GM12878 (cell line): ENCODE measurements around the gene CD53. TPM values are rescaled to one million over a fixed set of nuclear protein-coding genes. Genes with fewer than 3 reads are reported as not detected.

ENCODE experiments used
- ATAC-seq: fragments of 200-7000 bp; cut with Tn5 transposase; 3 replicates; pipeline ENCODE4 v1.9.1; 2020; ENCODE audit warnings: mild to moderate bottlenecking, moderate library complexity
- BruUV-seq: library from RNA; stranded (reverse); fragments of 400-500 nt; replicated peaks from 2 replicates; lab custom pipeline; 2021; lab: Mats Ljungman, UMichigan
- CTCF ChIA-PET: fragments of 300-600 bp; sonication (Branson Sonifier 250); formaldehyde crosslinking; extraction: SDS; loops from one replicate; lab custom pipeline; 2021; ENCODE audit warnings: inconsistent platforms; lab: Yijun Ruan, JAX
- POLR2A ChIA-PET: fragments of 350-600 bp; formaldehyde crosslinking; extraction: SDS; loops from one replicate; lab custom pipeline; 2021; ENCODE audit warnings: inconsistent platforms; lab: Charles Lee
- RAD21 ChIA-PET: fragments of 300-600 bp; sonication (Branson Sonifier 250); formaldehyde crosslinking; loops from one replicate; lab custom pipeline; 2023; ENCODE audit warnings: antibody characterized with exemption; ENCODE audit not compliant: unreplicated experiment; lab: Charles Lee
- SMC1A ChIA-PET: fragments of 300-600 bp; sonication (Branson Sonifier 250); formaldehyde crosslinking; loops from one replicate; lab custom pipeline; 2023; ENCODE audit not compliant: unreplicated experiment, uncharacterized antibody; lab: Charles Lee
- DNase-seq: peaks from one replicate; pipeline ENCODE4 v3.0.0-alpha.2; 2011; ENCODE audit warnings: low read depth, low spot score
- FAIRE-seq: peaks from 3 replicates; lab custom pipeline; 2011; peaks lifted over from hg19 to GRCh38; lab: Jason Lieb, UNC
- H2AFZ ChIP-seq: 2 replicates; pipeline ENCODE4 v1.6.0; 2011; ENCODE audit warnings: low read depth, low read length, control low read depth; ENCODE audit not compliant: control insufficient read depth
- H3K27ac ChIP-seq: 2 replicates; pipeline ENCODE4 v1.5.1; 2011; ENCODE audit warnings: control low read depth; ENCODE audit not compliant: control insufficient read depth, insufficient read depth
- H3K27me3 ChIP-seq, 2 experiments: replicated peaks in 1 of 2; 2 replicates each; pipeline versions ENCODE4 v1.6.0 to v1.6.1; 2011; ENCODE audit warnings: low read length in 1 of 2; ENCODE audit not compliant: control insufficient read depth in 2 of 2, insufficient read depth in 2 of 2
- H3K36me3 ChIP-seq, 2 experiments: 2 replicates each; pipeline ENCODE4 v1.5.1; 2011; ENCODE audit warnings: low read length in 1 of 2; ENCODE audit not compliant: control insufficient read depth in 2 of 2, insufficient read depth in 2 of 2
- H3K4me1 ChIP-seq: 2 replicates; pipeline ENCODE4 v1.6.1; 2011; ENCODE audit warnings: mild to moderate bottlenecking, low read length, moderate library complexity, mixed read lengths; ENCODE audit not compliant: control insufficient read depth, insufficient read depth
- H3K4me2 ChIP-seq: 2 replicates; pipeline ENCODE4 v1.6.0; 2011; ENCODE audit warnings: control low read depth; ENCODE audit not compliant: control insufficient read depth, insufficient read depth
- H3K4me3 ChIP-seq: fragments of 200-600 bp; sonication (generic); 2 replicates; pipeline ENCODE4 v1.5.1; 2016
- H3K79me2 ChIP-seq: 2 replicates; pipeline ENCODE4 v1.6.0; 2011; ENCODE audit warnings: low read length; ENCODE audit not compliant: control insufficient read depth, insufficient read depth
- H3K9ac ChIP-seq: 2 replicates; pipeline ENCODE4 v1.8.0; 2011; ENCODE audit warnings: low read length, control low read depth, mixed read lengths; ENCODE audit not compliant: control insufficient read depth, insufficient read depth
- H3K9me3 ChIP-seq: replicated peaks from 3 replicates; pipeline ENCODE4 v1.5.1; 2011; ENCODE audit warnings: mild to moderate bottlenecking, low read length; ENCODE audit not compliant: control insufficient read depth, insufficient read depth
- H4K20me1 ChIP-seq: 2 replicates; pipeline ENCODE4 v1.6.0; 2011; ENCODE audit not compliant: control insufficient read depth, insufficient read depth
- ASH2L ChIP-seq: fragments of 300-600, 200-600 bp; sonication (generic); IDR thresholded peaks from 2 replicates; pipeline ENCODE4 v1.6.1; 2017; ENCODE audit warnings: low read depth, mild to moderate bottlenecking, borderline replicate concordance
- BRCA1 ChIP-seq: IDR thresholded peaks from 2 replicates; pipeline ENCODE4 v1.6.1; 2011; ENCODE audit warnings: low read depth, low read length, improper control_type of control experiment
- HDAC2 ChIP-seq: fragments of 200-600 bp; sonication (generic); IDR thresholded peaks from 2 replicates; pipeline ENCODE4 v1.6.1; 2017
- PML ChIP-seq: IDR thresholded peaks from 2 replicates; pipeline ENCODE4 v1.6.1; 2012; ENCODE audit warnings: low read length, inconsistent platforms
- POLR2A ChIP-seq: IDR thresholded peaks from 2 replicates; pipeline ENCODE4 v1.6.1; 2011; ENCODE audit warnings: low read depth, mild to moderate bottlenecking, low read length
- POLR2AphosphoS2 ChIP-seq: IDR thresholded peaks from 2 replicates; pipeline ENCODE4 v1.6.1; 2011; ENCODE audit warnings: low read depth, mild to moderate bottlenecking, low read length, improper control_type of control experiment, moderate library complexity
- PRDM15 ChIP-seq: fragments of 450-650 bp; formaldehyde crosslinking; IDR thresholded peaks from 2 replicates; pipeline ENCODE4 v1.4.0; 2020; ENCODE audit warnings: mild to moderate bottlenecking, moderate library complexity
- RCOR1 ChIP-seq: conservative IDR thresholded peaks from 2 replicates; pipeline ENCODE4 v1.6.1; 2012; ENCODE audit warnings: low read depth, low read length, improper control_type of control experiment
- RELB ChIP-seq: fragments of 450-650 bp; IDR thresholded peaks from 2 replicates; pipeline ENCODE4 v1.6.1; 2017; ENCODE audit warnings: low read depth, mild to moderate bottlenecking, moderate library complexity
- SMAD1 ChIP-seq: fragments of 450-650 bp; IDR thresholded peaks from 2 replicates; pipeline ENCODE4 v1.6.1; 2018; ENCODE audit warnings: mild to moderate bottlenecking, low read depth; ENCODE audit not compliant: partially characterized antibody
- SREBF1 ChIP-seq: IDR thresholded peaks from 2 replicates; pipeline ENCODE4 v1.6.1; 2012; ENCODE audit warnings: mild to moderate bottlenecking, low read length
- TCF3 ChIP-seq: IDR thresholded peaks from 2 replicates; pipeline ENCODE4 v1.6.1; 2012; ENCODE audit warnings: low read depth, mild to moderate bottlenecking, low read length, borderline replicate concordance; ENCODE audit not compliant: insufficient read depth
- USF2 ChIP-seq: IDR thresholded peaks from 2 replicates; pipeline ENCODE4 v1.6.1; 2011; ENCODE audit warnings: low read depth, low read length, improper control_type of control experiment, borderline replicate concordance
- ZBED1 ChIP-seq: IDR thresholded peaks from 2 replicates; pipeline ENCODE4 v1.6.1; 2016; ENCODE audit warnings: borderline replicate concordance
- ZBTB33 ChIP-seq: fragments of 450-650 bp; IDR thresholded peaks from 2 replicates; pipeline ENCODE4 v1.6.1; 2017; ENCODE audit warnings: mild to moderate bottlenecking
- WGBS: methylation state at CpG from one replicate; pipeline ENCODE4 v1.1.6; 2016; ENCODE audit warnings: low lambda C conversion rate; ENCODE audit not compliant: insufficient replicate concordance, insufficient coverage; ENCODE audit errors: missing lambda C conversion rate; 5-methylcytosine and 5-hydroxymethylcytosine counted together
- in situ Hi-C: fragments of 300-500 bp; cut with MboI; formaldehyde crosslinking; loops from 9 replicates; pipeline ENCODE4 v1.14.3; 2018; ENCODE audit warnings: mixed read lengths
- intact Hi-C: fragments of 100-400 bp; cut with micrococcal nuclease; formaldehyde crosslinking; loops from one replicate; pipeline ENCODE4 v1.14.2; 2022; ENCODE audit not compliant: unreplicated experiment
- polyA plus RNA-seq, 11 experiments: library from polyadenylated mRNA; depleted of rRNA in 4 of 11; unstranded in 6 of 11; stranded (reverse) in 5 of 11; fragments of >200 nt; fragmentation: Nextera tagmentation in 4 of 11; fragmentation: Illumina TruSeq in 1 of 11; extraction: Ambion mirVana in 4 of 11; extraction: Trizol in 1 of 11; gene quantifications; 1 replicate in 1 of 11; 2 replicates in 10 of 11; pipeline versions ENCODE4 v1.2.1 to v1.2.3, GENCODE V29; 2011 to 2016; ENCODE audit warnings: inconsistent platforms in 2 of 11, missing spikeins in 2 of 11, low read depth in 1 of 11
- total RNA-seq, 4 experiments: library from RNA; depleted of rRNA in 3 of 4; stranded (reverse); fragments of >200 nt in 3 of 4; fragmentation: Illumina TruSeq in 1 of 4; extraction: Trizol in 1 of 4; gene quantifications; 2 replicates each; pipeline versions ENCODE4 v1.2.1 to v1.2.3, GENCODE V29; 2013 to 2021

CD53 gene
- total and polyA plus RNA-seq, 10 of the 15 experiments (the other 5 are each of a cell fraction or from before 2014, with no cell fraction given): 350 to 1,389 (median 538) TPM

GRCh38 chr1:110872366-110872744 is 593 bp upstream of the CD53 start:
- intact Hi-C loops: loop anchor here (5.0 to 10.0 kb wide), 5 partner anchors 85 to 345 kb away; partner anchors contain the start of genes CEPT1, DENND2D and DRAM2
- FAIRE-seq: no peak
- Histone ChIP-seq H3K9me3 (no peaks in the 10 kb centered on the region; the same call in 1 of the 3 replicates), H4K20me1 (no peaks in the 10 kb centered on the region), H3K4me2 (peak overlapping the region; percentile 77), H3K9ac (peak overlapping the region; percentile 89), H3K79me2 (peaks cover 72% of the 10 kb centered on the region), H3K27ac (peak overlapping the region; percentile 98), H3K4me3 (peak overlapping the region; percentile 88), H3K27me3 (no peaks in the 10 kb centered on the region), H2AFZ (no peak overlapping the region; the same call in 1 of the 2 replicates), H3K36me3 (peaks cover 0 to 10% of the 10 kb centered on the region in 2 experiments; a peak in 1 of 4 replicates), H3K4me1 (peaks cover 6% of the 10 kb centered on the region; the same call in 1 of the 2 replicates)
- RAD21 ChIA-PET: interaction anchor here (0.7 to 4.3 kb wide), 11 partner anchors 12 to 738 kb away, joined by 3 to 28 read pairs (median 4); no protein-coding TSS in a partner anchor
- POLR2A ChIA-PET: interaction anchor here (0.9 to 2.2 kb wide), 9 partner anchors 7 to 351 kb away, joined by 3 to 11 read pairs (median 4); partner anchors contain the start of genes CEPT1, DRAM2 and LRIF1
- SMC1A ChIA-PET: interaction anchor here (0.6 to 3.5 kb wide), 10 partner anchors 16 to 434 kb away, joined by 3 to 27 read pairs (median 3); no protein-coding TSS in a partner anchor
- CTCF ChIA-PET: interaction anchor here (0.9 to 2.6 kb wide), 7 partner anchors 43 to 342 kb away, joined by 3 to 10 read pairs (median 3); no protein-coding TSS in a partner anchor
- DNase-seq: peak; percentile 78
- ATAC-seq: peak; percentile 62
- WGBS: 0% methylated on average over 2 of the region's 2 CpGs
- TSS peak; percentile 95 for BruUV-seq
- in situ Hi-C loops: no loop called here
- TF ChIP-seq POLR2AphosphoS2 (peak; percentile 50; the same call in 1 of the 2 replicates), SMAD1 (no peak), PML (no peak), ASH2L (no peak), TCF3 (no peak), ZBED1 (no peak; the same call in none of the 2 replicates), BRCA1 (no peak), POLR2A (no peak), PRDM15 (CRISPR knock-in tag) (no peak), RCOR1 (no peak), ZBTB33 (no peak), RELB (no peak), SREBF1 (no peak), HDAC2 (no peak), USF2 (no peak)
